ENCODE data around the gene DNMT1. TPM values are rescaled to one million over a fixed set of nuclear protein-coding genes. Genes with fewer than 3 reads are reported as not detected.
"Not testable (repeated sequence)": the region's sequence is repeated elsewhere in the genome, so short reads cannot be mapped to it uniquely, and the experiment has no call there.

The DNMT1 gene
- total RNA-seq, 1 experiment from 2014 or later = 168 TPM

DNA sequence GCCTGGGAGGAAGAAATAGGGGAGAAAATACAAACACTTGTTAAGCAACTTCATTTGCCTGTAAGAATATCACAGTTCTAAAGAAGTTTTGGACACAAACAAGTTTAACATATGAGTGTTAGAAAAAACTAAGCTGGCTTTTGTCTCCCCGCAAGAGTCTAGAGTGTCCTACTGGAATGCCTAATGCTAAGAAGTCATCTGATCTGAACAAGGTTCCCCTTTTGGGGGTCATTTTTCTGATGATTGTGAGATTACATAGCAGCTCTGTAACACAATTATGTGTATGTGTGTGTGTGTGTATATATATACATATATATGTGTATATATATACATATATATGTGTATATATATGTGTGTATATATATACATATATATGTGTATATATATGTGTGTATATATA is 12.7 kb downstream of the DNMT1 start:
- no peaks in the 10 kb centered on the region for H3K27me3 ChIP-seq (ENCODE audit: control insufficient read depth, insufficient read depth, low read length)
- ChIA-PET POLR2A (no interaction called here), CTCF (no interaction called here)
- ATAC-seq (no peak), DNase-seq (ENCODE audit: low read depth, low spot score) (no peak)
- no TSS peak for BruUV-seq (replicated peaks)
- no peak overlapping the region for H3K4me3 ChIP-seq (ENCODE audit: low read depth in 2 of 2, low read length in 2 of 2)
- peaks cover 8% of the 10 kb centered on the region for H3K36me3 ChIP-seq (ENCODE audit: control insufficient read depth, insufficient read depth, low read length)
- in situ Hi-C loops (cut with HindIII; ENCODE audit: low pct_unique_long_range_greater_than_20kb, low sequenced_read_pairs) (no loop called here), intact Hi-C loops (cut with micrococcal nuclease; ENCODE audit: unreplicated experiment) (no loop called here)
- TF ChIP-seq, protein P1, sequence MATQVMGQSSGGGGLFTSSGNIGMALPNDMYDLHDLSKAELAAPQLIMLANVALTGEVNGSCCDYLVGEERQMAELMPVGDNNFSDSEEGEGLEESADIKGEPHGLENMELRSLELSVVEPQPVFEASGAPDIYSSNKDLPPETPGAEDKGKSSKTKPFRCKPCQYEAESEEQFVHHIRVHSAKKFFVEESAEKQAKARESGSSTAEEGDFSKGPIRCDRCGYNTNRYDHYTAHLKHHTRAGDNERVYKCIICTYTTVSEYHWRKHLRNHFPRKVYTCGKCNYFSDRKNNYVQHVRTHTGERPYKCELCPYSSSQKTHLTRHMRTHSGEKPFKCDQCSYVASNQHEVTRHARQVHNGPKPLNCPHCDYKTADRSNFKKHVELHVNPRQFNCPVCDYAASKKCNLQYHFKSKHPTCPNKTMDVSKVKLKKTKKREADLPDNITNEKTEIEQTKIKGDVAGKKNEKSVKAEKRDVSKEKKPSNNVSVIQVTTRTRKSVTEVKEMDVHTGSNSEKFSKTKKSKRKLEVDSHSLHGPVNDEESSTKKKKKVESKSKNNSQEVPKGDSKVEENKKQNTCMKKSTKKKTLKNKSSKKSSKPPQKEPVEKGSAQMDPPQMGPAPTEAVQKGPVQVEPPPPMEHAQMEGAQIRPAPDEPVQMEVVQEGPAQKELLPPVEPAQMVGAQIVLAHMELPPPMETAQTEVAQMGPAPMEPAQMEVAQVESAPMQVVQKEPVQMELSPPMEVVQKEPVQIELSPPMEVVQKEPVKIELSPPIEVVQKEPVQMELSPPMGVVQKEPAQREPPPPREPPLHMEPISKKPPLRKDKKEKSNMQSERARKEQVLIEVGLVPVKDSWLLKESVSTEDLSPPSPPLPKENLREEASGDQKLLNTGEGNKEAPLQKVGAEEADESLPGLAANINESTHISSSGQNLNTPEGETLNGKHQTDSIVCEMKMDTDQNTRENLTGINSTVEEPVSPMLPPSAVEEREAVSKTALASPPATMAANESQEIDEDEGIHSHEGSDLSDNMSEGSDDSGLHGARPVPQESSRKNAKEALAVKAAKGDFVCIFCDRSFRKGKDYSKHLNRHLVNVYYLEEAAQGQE (IDR thresholded peaks at IDR 0.05; ENCODE audit: insufficient read depth in 1 of 2, low read depth in 2 of 2, low read length in 1 of 2) = no peak
- TF ChIP-seq CTCF (IDR thresholded peaks at IDR 0.05) (no peak), SIN3A (IDR thresholded peaks at IDR 0.05; ENCODE audit: borderline replicate concordance, insufficient read depth, low read depth, low read length) (no peak), TCF7L2 (IDR thresholded peaks at IDR 0.05; ENCODE audit: low read depth, low read length) (no peak)
- H3K4me1 ChIP-seq (ENCODE audit: control insufficient read depth, insufficient read depth, low read length) = no peaks in the 10 kb centered on the region
- H3K27ac ChIP-seq (ENCODE audit: low read length) = no peak overlapping the region
- H3K9me3 ChIP-seq (ENCODE audit: control insufficient read depth, insufficient read depth, low read depth, low read length) = no peaks in the 10 kb centered on the region

GRCh38 chr19:10180459-10180858 is 14.3 kb downstream of the DNMT1 start:
- in situ Hi-C loops (cut with HindIII; ENCODE audit: low pct_unique_long_range_greater_than_20kb, low sequenced_read_pairs) (no loop called here), intact Hi-C loops (cut with micrococcal nuclease; ENCODE audit: unreplicated experiment) (no loop called here)
- peaks cover 9% of the 10 kb centered on the region for H3K36me3 ChIP-seq (ENCODE audit: control insufficient read depth, insufficient read depth, low read length)
- ATAC-seq (no peak), DNase-seq (ENCODE audit: low read depth, low spot score) (no peak)
- CTCF ChIA-PET = no interaction called here
- TF ChIP-seq, protein P1 (IDR thresholded peaks at IDR 0.05; ENCODE audit: insufficient read depth in 1 of 2, low read depth in 2 of 2, low read length in 1 of 2) = no peak
- TF ChIP-seq TCF7L2 (IDR thresholded peaks at IDR 0.05; ENCODE audit: low read depth, low read length) (no peak), POLR2AphosphoS5 (IDR thresholded peaks at IDR 0.05; ENCODE audit: low read depth, low read length) (no peak), CTCF (IDR thresholded peaks at IDR 0.05) (no peak), SIN3A (IDR thresholded peaks at IDR 0.05; ENCODE audit: borderline replicate concordance, insufficient read depth, low read depth, low read length) (no peak)
- H3K4me1 ChIP-seq (ENCODE audit: control insufficient read depth, insufficient read depth, low read length) = no peaks in the 10 kb centered on the region
- BruUV-seq (replicated peaks) = no TSS peak
- H3K9me3 ChIP-seq (ENCODE audit: control insufficient read depth, insufficient read depth, low read depth, low read length) = no peaks in the 10 kb centered on the region
- POLR2A ChIA-PET = no interaction called here
- no peak overlapping the region for H3K27ac ChIP-seq (ENCODE audit: low read length)
- no peaks in the 10 kb centered on the region for H3K27me3 ChIP-seq (ENCODE audit: control insufficient read depth, insufficient read depth, low read length)
- H3K4me3 ChIP-seq (ENCODE audit: low read depth in 2 of 2, low read length in 2 of 2) = no peak overlapping the region

DNA sequence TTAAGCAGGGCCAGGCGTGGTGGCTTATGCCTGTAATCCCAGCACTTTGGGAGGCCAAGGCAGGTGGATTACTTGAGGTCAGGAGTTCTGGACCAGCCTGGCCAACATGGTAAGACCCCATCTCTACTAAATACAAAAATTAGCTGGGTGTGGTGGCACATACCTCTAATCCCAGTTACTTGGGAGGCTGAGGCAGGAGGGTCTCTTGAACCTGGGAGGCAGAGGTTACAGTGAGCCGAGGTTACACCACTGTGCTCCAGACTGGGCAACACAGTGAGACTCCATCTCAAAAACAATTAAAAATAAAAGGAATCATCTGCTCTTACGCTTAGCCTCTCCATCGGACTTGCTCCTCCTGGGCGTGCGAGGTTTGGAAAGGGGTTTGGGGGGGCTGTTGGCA is 14.7 kb downstream of the DNMT1 start:
- H3K4me3 ChIP-seq (ENCODE audit: low read depth in 2 of 2, low read length in 2 of 2); in situ Hi-C loops (cut with HindIII; ENCODE audit: low pct_unique_long_range_greater_than_20kb, low sequenced_read_pairs); H3K27ac ChIP-seq (ENCODE audit: low read length); POLR2A ChIA-PET; ATAC-seq; intact Hi-C loops (cut with micrococcal nuclease; ENCODE audit: unreplicated experiment); H3K27me3 ChIP-seq (ENCODE audit: control insufficient read depth, insufficient read depth, low read length); H3K9me3 ChIP-seq (ENCODE audit: control insufficient read depth, insufficient read depth, low read depth, low read length); BruUV-seq (replicated peaks); DNase-seq (ENCODE audit: low read depth, low spot score); CTCF ChIA-PET; H3K4me1 ChIP-seq (ENCODE audit: control insufficient read depth, insufficient read depth, low read length): not testable (repeated sequence)
- peaks cover 13% of the 10 kb centered on the region for H3K36me3 ChIP-seq (ENCODE audit: control insufficient read depth, insufficient read depth, low read length)
